IPS-20b (cell line): ENCODE data around the gene KLHDC4.
"Not testable (repeated sequence)": the region's sequence is repeated elsewhere in the genome, so short reads cannot be mapped to it uniquely, and the experiment has no call there.

Source experiments
- H3K27ac ChIP-seq: one replicate; pipeline ENCODE4 v1.5.1; 2013; ENCODE audit warnings: low read length
- H3K27me3 ChIP-seq: 2 replicates; pipeline ENCODE4 v1.6.1; 2013; ENCODE audit warnings: mild to moderate bottlenecking, low read length, inconsistent platforms; ENCODE audit not compliant: insufficient read depth
- H3K36me3 ChIP-seq: 2 replicates; pipeline ENCODE4 v1.6.1; 2013; ENCODE audit warnings: low read depth, mild to moderate bottlenecking, inconsistent platforms, low read length, moderate library complexity; ENCODE audit not compliant: insufficient read depth
- H3K4me1 ChIP-seq: 2 replicates; pipeline ENCODE4 v1.6.1; 2013; ENCODE audit warnings: mild to moderate bottlenecking, control low read depth, inconsistent platforms, low read length, moderate library complexity; ENCODE audit not compliant: insufficient read depth
- H3K4me3 ChIP-seq: 2 replicates; pipeline ENCODE4 v1.5.1; 2013; ENCODE audit warnings: mild to moderate bottlenecking, low read length, inconsistent platforms
- H3K9ac ChIP-seq: 2 replicates; pipeline ENCODE4 v1.6.1; 2013; ENCODE audit warnings: low read depth, mild to moderate bottlenecking, inconsistent platforms, low read length, moderate library complexity
- H3K9me3 ChIP-seq: 2 replicates; pipeline ENCODE4 v1.6.1; 2013; ENCODE audit warnings: mild to moderate bottlenecking, low read depth, low read length, inconsistent platforms; ENCODE audit not compliant: insufficient read depth

Gene KLHDC4

DNA sequence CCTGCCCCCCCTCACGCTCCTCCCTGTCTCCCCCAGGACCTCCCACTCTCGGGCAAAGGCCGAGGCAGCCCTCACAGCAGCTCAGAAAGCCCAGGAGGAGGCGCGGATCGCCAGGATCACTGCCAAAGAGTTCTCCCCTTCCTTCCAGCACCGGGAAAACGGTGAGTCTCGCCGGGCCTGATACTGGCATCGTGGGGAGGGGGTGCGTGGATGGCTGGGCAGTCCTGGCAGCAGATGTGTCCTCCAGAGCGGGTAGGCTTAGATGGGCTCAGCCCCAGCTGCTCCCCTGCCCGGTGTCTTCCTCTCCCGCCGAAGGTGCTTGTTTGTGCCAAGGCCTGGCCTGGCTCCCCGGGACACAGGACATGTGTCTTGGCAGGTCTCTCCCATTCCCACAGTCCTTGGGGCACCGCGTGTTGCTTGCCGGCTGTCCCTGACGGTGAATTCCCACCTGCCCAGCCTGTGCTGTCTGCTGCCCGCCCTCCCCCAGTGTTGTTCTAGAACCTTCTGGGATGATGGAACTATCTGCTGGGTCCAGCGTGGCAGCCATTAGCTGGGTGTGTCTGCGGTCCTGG, 81.6 kb downstream of the KLHDC4 start:
- Histone ChIP-seq H3K27ac (no peak overlapping the region), H3K4me3 (no peak overlapping the region), H3K4me1 (no peaks in the 10 kb centered on the region), H3K9ac (no peak overlapping the region), H3K27me3 (no peaks in the 10 kb centered on the region), H3K36me3 (no peaks in the 10 kb centered on the region), H3K9me3 (no peaks in the 10 kb centered on the region)

DNA sequence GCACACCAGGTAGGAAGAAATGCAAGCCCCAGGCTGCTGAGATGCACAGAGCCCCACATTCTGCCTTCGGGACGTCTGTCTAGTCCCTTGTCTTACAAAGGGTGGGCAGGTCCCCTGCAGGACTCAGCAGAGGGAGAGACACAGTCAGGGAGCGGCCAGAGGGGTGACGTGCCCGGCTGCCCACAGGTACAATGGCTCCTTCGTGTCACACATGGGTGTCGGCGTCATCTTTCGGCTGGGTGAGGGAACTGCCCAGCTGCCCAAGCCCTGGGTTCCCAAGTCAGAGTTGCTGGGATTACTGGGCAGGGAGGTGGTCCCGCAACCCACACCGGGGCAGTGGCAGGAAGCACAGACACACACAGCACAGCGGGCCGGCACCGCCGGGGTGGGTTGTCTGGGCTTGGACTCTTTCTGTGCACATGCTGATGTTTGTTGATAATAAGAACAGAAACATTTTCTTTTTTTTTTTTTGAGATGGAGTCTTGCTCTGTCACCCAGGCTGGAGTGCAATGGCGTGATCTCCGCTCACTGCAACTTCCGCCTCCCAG, 82.9 kb downstream of the KLHDC4 start:
- H3K4me1 ChIP-seq: no peaks in the 10 kb centered on the region
- H3K9me3 ChIP-seq: no peaks in the 10 kb centered on the region
- no peak overlapping the region for H3K9ac ChIP-seq
- H3K27me3 ChIP-seq: no peaks in the 10 kb centered on the region
- H3K27ac ChIP-seq: no peak overlapping the region
- no peaks in the 10 kb centered on the region for H3K36me3 ChIP-seq
- no peak overlapping the region for H3K4me3 ChIP-seq

- H3K4me1 ChIP-seq: no peaks in the 10 kb centered on the region
- no peaks in the 10 kb centered on the region for H3K36me3 ChIP-seq
- no peak overlapping the region for H3K27ac ChIP-seq
Observed at GRCh38 chr16:87681981-87682570, 83.7 kb downstream of the KLHDC4 start.

GRCh38 chr16:87681051-87681602, 84.7 kb downstream of the KLHDC4 start:
- H3K9me3 ChIP-seq, H3K27me3 ChIP-seq, H3K36me3 ChIP-seq, H3K4me1 ChIP-seq, H3K4me3 ChIP-seq, H3K9ac ChIP-seq, H3K27ac ChIP-seq: not testable (repeated sequence)

More at GRCh38 chr16:87681981-87682570, 83.7 kb downstream of the KLHDC4 start:
- no peaks in the 10 kb centered on the region for H3K27me3 ChIP-seq
- no peak overlapping the region for H3K4me3 ChIP-seq
- H3K9me3 ChIP-seq: no peaks in the 10 kb centered on the region
- no peak overlapping the region for H3K9ac ChIP-seq

GRCh38 chr16:87680272-87680644, 85.5 kb downstream of the KLHDC4 start:
- H3K27me3 ChIP-seq: no peaks in the 10 kb centered on the region
- no peak overlapping the region for H3K27ac ChIP-seq
- no peaks in the 10 kb centered on the region; the same call in 1 of the 2 replicates for H3K4me1 ChIP-seq
- no peaks in the 10 kb centered on the region for H3K36me3 ChIP-seq
- no peak overlapping the region for H3K9ac ChIP-seq
- H3K4me3 ChIP-seq: no peak overlapping the region
- H3K9me3 ChIP-seq: no peaks in the 10 kb centered on the region

DNA sequence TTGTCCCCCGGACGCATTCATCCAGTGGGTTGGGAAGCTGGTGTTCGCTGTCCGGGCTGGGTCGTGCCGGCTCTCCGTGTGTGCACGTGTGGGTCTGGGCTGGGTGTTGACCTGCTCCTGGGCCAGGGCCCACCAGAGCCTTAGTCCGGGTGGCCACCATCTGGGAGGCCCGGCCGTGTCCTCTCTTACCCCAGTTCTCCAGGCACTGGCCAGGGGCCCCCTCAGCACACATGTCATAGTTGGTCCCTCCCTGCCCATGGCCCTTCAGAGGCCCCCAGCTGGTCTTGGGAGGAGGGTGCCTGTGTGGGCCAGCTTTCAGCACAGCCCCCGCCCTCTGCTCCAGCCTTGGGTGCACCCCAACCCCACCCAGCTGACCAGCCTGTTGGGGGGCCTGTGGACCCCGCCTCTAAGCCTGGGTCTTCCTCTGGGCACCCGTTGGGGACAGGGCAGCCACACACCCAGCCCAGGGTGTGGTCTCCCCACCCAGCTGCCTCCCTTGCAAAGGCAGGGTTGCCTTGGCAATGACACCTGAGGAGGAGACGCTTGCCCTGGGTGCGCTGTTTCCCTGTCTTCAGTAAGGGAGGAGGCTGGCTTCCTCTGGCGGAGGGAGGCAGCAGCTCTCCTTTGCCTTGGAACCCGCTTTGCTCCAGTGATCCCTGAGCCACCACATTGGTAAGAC, 86.1 kb downstream of the KLHDC4 start:
- Histone ChIP-seq H3K9me3 (no peaks in the 10 kb centered on the region), H3K36me3 (no peaks in the 10 kb centered on the region), H3K9ac (no peak overlapping the region), H3K4me3 (no peak overlapping the region), H3K27ac (no peak overlapping the region), H3K4me1 (no peaks in the 10 kb centered on the region; the same call in 1 of the 2 replicates), H3K27me3 (no peaks in the 10 kb centered on the region)

DNA sequence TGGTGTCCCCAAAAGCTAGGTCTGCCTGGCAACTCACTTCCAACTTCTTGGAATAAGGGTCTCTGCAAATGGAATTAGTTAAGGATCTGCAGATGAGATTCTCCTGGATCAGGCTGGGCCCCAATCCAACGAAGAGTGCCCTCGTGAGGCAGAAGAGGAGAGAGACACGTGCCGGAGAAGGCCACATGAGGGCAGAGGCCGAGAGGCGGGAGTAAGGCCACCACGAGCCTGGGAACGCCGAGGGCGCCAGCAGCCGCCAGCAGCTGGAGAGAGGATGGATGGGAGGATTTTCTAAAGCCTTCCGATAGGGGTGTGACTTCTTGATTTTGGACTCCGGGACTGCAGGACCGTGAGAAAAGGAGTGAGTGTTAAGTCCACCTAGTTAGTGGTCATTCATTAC, 87.2 kb downstream of the KLHDC4 start:
- Histone ChIP-seq H3K9me3 (no peaks in the 10 kb centered on the region), H3K4me1 (no peaks in the 10 kb centered on the region; the same call in 1 of the 2 replicates), H3K27ac (no peak overlapping the region), H3K27me3 (no peaks in the 10 kb centered on the region), H3K4me3 (no peak overlapping the region), H3K9ac (no peak overlapping the region), H3K36me3 (no peaks in the 10 kb centered on the region)

- no peaks in the 10 kb centered on the region; the same call in 1 of the 2 replicates for H3K4me1 ChIP-seq
- H3K27me3 ChIP-seq: no peaks in the 10 kb centered on the region
- H3K9me3 ChIP-seq: no peaks in the 10 kb centered on the region
- H3K4me3 ChIP-seq: no peak overlapping the region
- no peak overlapping the region for H3K9ac ChIP-seq
- H3K27ac ChIP-seq: no peak overlapping the region
- H3K36me3 ChIP-seq: no peaks in the 10 kb centered on the region
Observed at GRCh38 chr16:87677830-87678229, 88.0 kb downstream of the KLHDC4 start.

GRCh38 chr16:87675111-87675719, 90.6 kb downstream of the KLHDC4 start:
- no peaks in the 10 kb centered on the region; the same call in 1 of the 2 replicates for H3K4me1 ChIP-seq
- no peaks in the 10 kb centered on the region for H3K9me3 ChIP-seq
- H3K9ac ChIP-seq: no peak overlapping the region
- no peak overlapping the region for H3K4me3 ChIP-seq
- H3K36me3 ChIP-seq: no peaks in the 10 kb centered on the region
- no peak overlapping the region for H3K27ac ChIP-seq
- no peaks in the 10 kb centered on the region for H3K27me3 ChIP-seq

DNA sequence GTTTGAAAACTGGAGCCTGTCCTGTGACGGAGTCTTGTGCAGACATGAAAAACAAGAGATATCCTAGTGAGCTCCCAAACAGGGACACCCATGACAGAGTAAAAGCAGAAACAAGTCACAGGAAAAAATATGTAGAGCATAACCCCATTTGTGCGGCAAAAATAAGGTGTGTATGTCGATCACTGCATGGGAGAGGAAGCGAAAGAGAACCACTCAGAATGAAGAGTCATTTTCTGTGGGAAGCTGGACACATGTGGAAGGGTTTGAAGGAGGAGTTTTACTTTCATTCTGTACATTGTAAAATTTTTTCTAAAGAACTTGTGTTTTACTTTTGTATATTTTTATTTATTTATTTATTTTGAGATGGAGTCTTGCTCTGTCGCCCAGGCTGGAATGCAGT, 91.4 kb downstream of the KLHDC4 start:
- no peaks in the 10 kb centered on the region; the same call in 1 of the 2 replicates for H3K4me1 ChIP-seq
- H3K9ac ChIP-seq: no peak overlapping the region
- H3K27ac ChIP-seq: no peak overlapping the region
- H3K36me3 ChIP-seq: no peaks in the 10 kb centered on the region
- H3K4me3 ChIP-seq: no peak overlapping the region
- H3K27me3 ChIP-seq: no peaks in the 10 kb centered on the region
- no peaks in the 10 kb centered on the region for H3K9me3 ChIP-seq

DNA sequence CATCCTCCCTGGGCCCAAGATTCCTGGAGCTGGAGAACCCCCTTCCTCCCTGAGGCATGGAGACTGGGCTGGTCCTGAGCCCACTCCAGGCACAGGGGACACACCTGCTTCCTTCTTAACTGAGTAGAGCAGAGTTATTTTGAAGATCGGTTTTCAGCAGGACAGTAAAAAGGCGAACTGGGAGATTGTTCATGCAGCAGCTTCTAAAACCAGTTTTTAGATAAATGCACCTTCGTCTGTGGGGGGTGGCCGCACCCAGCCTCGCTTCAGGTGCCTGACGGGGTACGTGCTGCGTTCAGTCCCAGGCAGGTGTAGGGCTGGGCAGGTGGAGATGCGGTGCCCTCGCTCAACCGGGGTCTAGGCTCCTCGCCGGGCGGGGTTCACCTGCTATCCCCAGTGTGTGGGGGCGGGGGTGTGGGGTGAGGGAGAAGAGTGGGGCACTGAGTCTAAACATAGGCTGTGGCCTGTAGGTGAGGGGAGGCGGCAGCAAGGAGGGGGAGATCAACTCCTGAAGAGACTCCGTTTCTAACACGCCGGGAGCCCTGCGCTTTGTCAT, 94.0 kb downstream of the KLHDC4 start:
- no peak overlapping the region for H3K9ac ChIP-seq
- no peaks in the 10 kb centered on the region for H3K27me3 ChIP-seq

More for the DNA sequence above, 94.0 kb downstream of the KLHDC4 start:
- Histone ChIP-seq H3K9me3 (no peaks in the 10 kb centered on the region), H3K4me1 (no peaks in the 10 kb centered on the region; the same call in 1 of the 2 replicates), H3K4me3 (no peak overlapping the region), H3K36me3 (no peaks in the 10 kb centered on the region), H3K27ac (no peak overlapping the region)
